GM21619 (cell line): Measurements from ENCODE around the gene TLK1.

Experiments used
- ATAC-seq: cut with Tn5 transposase; IDR thresholded peaks from one replicate; pipeline ENCODE4 v1.9.1; 2021; ENCODE audit not compliant: unreplicated experiment

The TLK1 gene

DNA sequence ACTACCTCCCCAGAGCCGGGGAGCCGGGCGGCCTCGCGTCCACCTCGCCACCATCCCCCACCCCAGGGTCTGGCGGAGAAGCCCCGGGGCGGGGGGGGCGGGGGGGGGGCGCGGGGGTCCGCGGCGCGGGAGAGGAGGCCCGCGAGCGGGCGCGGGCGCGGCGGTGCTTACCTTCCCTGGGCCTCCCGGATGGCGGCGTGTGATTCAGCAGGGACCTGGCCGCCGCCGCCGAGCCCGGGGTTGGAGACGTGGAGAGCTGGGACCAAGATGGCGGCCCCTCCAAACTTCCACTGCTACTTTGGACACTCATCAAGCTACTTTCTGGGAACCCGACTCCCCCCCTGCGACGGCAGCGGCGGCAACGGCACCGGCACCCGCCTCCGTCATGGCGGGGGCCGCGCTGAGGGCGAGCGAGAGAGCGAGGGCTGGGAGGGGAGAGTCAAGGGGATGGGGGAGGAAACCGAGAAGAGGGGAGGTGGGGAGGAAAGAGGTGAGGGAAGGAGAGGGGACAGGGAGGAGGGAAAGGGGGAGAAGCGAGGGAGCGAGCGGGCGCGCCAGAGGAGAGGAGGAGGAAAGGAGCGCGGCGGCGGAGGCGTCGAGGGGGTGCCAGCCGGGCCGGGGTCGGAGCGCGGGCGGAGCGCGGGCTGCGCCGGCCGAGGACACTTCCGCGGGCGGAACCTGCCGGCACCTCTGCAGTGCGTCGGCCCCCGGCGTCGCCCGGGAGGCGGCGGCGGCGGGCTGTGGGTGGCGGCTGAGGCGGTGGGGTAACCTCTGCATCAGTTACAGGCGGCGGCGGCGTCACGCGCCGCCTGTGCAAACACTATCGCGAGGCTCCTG, at the start of gene TLK1:
TSS of gene TLK1 (minus strand) at position 775 of the 837 bp plus-strand sequence. CDS start at position 310, 465 bp downstream.
- ATAC-seq = peak; percentile 51

DNA sequence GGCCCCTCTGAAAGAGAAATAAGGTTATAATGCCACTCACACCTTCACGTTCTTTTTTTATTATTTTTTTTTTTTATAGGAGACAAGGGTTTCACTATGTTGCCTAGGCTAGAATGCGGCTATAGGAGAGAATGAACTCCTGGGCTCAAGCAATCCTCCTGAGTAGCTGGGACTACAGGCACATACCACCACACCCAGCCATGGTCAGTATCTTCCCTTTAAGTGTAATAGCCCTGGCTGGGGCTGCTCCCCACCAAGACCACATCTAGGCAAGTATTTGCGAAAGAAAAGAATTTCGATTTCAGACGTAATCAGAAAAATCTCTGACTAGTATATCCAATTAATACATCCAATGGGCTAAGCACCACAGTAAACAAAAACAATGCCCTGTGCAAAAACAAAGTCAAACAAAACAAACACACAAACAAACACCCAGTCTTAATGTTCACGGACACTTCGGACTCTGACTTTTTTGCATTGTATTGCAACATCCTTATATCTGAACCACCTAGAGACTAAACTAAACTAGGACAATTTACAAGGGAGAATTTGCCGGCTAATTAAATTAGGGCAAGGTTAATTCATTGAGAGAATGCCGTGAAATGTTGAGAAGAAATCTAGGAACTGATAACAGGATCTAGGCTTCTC, 49.6 kb upstream of the TLK1 start:
- ATAC-seq = no peak

DNA sequence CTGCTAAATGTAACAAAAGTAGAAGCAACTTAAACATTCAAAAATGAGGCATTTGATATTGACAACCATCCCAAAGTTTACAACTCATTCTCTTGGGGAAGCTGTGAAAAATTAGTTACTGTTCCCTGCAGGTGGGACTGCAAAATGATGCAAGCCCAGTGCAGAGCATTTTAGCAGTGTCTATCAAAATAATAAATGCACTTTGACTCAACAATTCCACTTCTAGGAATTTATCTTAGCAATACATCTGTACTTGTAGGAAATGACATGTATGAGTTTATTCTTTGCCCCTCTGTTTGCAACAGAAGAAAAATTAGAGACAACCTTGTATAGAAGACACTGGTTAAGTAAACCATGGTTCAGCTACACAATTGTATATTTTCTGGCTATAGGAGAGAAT, 48.0 kb upstream of the TLK1 start:
- no peak for ATAC-seq

DNA sequence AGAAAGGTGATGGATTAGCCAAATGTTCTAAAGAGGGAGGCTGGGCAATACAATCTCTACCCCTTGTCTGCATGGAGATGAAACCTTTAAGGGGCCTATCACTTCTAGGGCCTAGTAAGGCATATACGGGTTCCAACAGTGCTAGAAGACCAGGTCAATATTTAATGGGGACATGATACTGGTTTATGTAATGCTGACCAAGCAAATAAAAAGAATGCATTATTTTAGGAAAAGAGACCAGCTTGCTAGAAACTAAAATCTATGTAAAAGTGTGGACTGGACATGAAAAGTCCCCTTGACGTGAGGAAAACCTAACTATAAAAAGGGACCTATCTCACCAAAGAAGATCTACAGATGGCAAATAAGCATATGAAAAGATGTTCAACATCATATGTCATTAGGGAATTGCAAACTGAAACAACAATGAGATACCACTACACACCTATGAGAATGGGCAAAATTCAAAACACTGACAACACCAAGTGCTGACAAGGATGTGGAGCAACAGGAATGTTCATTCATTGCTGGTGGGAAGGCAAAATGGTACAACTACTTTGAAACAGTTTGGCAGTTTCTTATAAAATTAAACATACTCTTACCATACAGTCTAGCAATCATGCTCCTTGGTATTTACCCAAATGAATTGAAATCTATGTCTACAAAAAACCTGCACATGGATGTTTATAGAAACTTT, 45.9 kb upstream of the TLK1 start:
- ATAC-seq = no peak

DNA sequence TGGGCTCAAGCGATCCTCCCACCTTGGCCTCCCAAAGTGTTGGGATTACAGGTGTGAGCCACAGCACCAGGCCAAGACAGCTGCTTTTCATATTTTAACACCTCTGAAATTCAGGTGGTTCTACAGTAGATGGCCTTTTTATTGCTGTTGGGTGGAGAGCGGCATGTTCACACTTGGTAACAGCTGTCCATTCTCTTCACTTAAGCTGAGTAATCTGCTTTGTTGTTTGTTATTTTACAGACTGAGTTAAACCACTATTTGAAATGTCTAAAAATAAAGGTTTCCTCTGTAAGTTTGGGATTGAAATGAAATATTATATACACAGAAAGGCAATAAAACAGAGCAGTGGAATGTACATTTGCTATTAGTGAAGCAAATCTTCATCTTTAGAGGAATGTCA, 44.9 kb upstream of the TLK1 start:
- ATAC-seq = no peak

DNA sequence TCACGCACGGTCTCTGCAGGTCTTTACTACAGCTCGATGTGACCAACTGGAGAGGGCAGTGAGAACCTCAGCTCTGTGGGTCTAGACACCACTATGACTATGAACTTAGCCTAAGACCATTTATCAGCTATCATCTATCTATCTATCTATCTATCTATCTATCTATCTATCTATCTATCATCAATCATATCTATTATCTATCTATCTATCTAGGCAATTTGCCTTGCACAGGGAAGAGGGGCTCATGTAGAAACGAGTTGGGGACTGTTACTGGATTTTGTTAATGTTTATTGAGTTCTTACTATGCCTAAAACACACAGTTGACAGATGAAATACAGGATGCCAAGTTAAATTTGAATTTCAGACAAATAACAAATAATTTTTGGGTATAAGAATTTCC, 41.1 kb upstream of the TLK1 start:
- ATAC-seq = no peak

DNA sequence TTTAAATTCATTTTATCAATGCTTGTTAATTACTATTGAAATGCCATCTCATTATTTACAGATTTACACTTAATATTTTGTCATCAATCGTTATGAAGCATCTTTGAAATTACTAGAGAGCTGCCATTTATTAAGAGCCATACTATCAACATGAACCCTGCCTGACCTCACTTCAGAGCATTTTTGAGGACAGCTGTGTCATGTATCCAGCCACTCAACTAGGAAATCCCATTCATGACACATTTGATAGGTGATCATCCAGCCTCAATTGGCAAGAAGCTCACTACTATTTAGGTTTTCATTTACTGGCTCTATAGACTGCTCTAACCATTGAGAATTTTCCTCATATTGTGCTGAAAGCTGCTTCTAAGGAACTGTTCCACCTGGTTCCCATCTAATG, 40.6 kb upstream of the TLK1 start:
- ATAC-seq = no peak

DNA sequence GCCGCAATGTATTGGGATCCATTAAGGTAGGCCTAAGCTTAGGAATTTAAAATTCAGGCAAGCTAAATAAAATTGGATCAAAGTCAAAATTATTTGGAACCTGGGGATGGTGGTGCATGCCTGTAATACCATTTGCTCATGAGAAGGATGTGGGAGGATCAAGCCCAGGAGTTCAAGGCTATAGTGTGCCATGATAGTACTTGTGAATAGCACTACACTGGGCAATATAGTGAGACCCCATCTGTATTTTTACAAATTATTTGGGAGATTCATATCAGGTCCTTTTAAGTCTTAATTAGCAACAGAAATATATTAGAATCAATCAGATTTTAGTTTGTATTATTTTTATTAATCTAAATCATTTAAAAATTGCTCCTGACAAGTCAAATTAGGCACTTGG, 39.8 kb upstream of the TLK1 start:
- ATAC-seq = no peak

DNA sequence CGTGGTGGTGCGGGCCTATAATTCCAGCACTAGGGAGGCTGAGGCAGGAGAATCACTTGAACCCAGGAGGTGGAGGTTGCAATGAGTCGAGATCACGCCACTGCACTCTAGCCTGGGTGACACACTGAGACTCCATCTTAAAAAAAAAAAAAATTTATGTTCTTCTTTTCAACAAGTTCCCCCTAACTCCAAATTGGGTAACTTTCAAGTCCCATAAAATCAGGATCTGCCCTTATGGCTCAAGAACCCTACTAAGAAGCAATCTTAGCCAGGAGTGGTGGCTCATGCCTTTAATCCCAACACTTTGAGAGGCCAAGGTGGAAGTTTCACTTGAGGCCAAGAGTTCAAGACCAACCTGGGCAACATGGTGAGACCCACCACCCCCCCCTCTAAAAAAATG, 30.3 kb upstream of the TLK1 start:
- no peak for ATAC-seq

DNA sequence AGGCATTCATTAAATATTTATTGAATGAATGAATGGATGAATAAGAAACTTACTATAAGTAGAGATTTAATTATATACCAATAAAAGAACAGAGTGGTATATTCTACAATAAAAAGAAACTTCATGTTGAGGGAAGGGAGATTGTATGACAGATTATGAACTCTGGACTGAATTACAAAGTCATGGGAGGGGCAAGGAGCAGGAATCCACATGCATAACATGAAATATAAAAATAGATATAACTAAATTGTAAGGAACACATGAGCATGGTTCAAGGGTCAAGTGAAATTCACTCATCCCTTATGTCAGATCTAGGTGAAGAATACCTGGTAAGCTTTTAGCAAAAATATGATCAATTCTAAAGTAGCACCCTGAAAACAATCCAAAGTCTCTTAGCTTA, 27.1 kb upstream of the TLK1 start:
- ATAC-seq = no peak

DNA sequence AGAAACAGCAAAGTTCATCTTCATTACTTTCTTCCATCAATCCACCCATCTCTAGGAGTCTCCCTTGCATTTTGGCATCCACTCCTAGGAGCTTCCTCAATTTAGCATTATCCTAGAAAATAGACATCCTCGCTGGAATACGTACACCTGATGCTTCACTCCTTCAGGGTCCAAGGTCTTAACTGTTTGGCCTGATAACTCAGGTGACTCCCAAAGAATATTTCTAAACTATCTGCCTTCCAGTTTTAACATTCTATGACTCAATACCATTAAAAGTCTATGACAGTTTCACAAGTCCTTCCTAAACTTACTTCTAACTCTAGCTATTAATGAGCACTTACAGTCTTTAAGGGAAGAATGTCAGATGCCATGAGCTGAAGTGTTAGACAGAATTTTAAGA, 26.5 kb upstream of the TLK1 start:
- ATAC-seq = no peak

DNA sequence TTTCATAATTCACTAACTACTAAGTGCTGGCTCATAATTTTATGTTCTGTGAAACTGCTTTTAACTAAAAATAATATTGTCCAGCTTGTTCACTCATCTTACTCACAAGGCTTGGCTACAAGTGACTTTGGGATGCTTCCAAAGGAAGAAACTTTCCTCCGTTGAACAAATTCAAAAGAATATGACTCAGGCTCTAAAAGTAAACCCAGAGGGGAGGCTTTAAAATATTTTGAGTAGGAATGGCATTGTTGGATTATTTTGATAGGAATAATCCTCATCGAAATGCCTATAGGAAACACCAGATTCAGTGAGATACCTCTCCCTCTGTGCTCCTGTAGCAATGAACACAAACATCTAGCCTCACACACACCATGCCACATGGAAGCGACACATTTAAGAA, 25.2 kb upstream of the TLK1 start:
- no peak for ATAC-seq

DNA sequence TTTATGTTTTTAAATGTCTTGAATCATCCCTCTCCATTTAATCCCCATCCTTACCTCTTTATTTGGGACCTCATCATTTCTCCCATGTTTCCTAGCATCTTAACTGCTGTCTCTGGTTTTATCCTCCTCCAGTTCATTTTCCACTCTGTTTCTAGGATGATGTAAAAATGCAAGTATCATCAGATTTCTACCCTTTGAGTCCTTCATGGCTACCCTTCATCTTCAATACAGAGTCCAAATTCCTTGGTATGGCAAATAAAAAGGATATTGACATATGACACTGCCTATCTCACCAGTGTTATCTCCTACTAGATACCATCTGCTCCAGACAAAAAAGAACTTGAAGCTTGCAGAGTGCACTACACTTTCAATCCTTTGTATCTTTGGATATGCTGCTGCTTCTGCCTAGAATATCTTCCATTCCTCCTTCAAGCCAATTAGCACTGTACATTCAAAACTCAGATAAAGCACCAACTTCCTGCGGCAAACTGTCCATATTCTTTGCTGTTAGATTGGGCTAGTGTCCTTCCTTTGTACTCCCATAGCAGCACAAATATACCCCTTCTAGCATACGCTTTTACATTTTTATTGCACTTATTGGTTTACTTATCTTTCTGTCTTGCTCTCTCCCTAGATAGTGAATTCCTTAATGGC, 24.6 kb upstream of the TLK1 start:
- no peak for ATAC-seq

DNA sequence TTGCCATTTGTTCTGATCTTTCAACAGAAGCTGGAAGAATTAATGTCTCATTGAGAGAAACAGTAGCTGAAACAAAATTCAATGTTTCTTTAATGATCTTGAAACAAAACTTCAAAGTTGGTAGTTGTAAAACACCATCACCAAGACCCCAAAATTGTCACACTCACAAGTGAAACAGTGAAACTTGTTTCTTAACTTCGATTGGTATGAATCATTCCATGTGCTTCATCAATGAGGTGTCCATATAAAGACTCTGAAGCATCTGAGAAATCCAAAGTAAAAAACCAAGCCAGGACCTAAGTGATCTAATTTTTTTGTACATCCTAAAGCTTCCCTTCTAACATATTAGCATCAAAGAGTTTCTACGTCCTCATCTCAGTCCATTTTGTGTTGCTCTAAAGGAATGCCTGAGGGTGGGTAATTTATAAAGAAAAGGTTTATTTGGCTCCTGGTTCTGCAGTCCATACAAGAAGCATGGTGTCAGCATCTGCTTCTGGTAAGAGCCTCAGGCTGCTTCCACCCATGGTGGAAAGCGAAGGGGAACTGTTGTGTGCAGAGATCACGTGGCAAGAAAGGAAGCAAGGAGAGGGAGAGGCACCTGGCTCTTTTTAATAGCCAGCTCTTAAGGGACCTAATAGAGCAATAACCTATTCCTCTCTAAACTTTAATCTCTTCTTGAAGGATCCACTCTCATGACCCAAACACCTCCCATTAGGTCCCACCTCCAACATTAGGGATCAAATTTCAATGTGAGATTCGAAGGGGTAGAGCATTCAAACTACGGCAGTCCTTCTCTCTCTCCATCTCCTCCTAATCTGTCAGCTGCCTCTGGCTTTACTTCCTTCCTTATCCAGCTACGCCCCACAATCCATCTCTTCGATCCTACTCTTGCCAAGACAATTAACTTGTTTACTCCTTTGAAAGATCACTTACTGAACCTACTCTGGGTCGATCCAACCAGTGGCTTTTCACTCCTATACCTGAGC, 20.7 kb upstream of the TLK1 start:
- no peak for ATAC-seq

DNA sequence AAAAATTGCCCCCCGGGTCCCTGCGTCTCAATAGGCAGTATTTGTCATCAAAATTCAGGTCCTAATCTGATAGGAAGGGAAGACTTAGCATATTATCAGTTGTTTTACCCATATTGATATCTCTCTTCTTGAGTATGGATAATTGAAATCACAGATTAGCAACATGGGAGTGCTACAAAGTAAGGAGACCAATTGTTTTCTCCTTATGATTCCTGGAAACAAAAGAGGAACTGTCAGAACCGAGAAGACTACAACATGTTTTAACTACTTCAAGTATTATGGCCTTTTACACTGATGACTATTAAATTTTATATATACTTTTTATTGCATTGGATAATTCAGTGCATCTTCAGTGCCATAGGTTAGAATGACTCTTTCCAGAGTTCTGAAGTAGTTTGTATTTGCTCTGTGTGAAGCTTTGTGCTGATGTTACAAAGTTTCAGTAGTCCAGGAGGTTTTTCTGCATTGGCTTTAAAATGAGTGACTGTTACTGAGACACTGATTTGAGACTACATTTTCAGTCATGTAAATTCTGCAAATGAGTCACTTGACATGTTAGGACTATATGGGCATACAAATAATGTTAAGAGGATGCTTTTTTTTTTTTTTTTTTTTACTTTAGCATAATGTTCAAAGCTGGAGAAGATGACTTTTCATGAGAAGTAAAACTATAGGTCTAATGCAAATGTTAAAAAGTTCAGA, 19.7 kb upstream of the TLK1 start:
- no peak for ATAC-seq

DNA sequence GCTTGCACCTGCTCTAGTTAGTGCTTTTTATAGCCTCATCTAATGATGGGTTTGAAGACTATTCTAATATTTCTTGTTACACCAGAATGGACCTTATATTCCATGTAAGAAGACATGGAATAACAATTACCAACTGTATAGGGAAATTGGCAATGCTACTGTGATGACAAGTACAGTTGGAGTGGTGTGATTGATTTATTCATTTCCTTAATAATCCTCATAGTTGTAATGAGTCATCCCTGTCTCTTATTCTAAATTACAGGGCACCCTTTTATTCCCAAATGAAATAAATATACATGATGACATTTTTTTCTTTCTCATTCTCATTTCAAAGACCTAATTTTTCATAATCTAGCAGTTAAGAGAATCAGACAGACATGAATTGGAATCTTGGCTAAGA, 18.3 kb upstream of the TLK1 start:
- ATAC-seq = no peak

DNA sequence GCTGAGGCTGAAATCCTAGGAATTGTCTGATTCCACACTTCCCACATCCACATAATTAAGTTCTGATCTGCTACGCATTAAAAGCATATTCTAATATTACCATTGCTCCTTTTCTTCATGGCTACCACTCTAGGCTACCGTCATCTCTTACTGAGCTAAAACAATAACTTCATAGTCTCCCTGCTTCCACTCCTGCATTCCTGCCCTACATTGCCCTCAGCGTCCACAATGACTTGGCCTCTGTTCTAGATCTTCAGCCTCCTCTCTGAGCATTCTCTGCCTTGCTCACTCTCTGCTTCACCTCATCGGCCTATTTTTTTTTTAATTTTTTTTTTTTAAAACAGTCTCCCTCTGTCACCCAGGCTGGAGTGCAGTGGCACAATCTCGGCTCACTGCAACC, 15.8 kb upstream of the TLK1 start:
- no peak for ATAC-seq

DNA sequence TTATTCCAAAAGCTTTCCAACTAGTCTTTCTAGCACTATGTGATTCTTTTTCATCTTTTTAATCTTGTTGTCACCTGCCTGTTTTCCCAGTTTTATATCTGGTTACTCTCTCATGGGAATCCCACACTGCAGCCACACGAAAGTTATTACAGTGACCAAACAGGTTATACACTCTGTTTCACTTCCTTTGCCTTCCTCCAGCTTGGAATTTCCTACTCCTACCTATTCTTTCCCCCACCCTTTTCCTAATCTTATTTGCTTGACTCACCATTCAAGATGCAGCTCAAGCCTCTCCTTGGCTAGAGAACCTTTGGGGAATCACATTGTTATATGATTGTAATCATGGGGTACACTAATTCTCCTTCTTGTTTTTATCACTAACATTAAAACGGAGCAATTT, 13.4 kb upstream of the TLK1 start:
- no peak for ATAC-seq

DNA sequence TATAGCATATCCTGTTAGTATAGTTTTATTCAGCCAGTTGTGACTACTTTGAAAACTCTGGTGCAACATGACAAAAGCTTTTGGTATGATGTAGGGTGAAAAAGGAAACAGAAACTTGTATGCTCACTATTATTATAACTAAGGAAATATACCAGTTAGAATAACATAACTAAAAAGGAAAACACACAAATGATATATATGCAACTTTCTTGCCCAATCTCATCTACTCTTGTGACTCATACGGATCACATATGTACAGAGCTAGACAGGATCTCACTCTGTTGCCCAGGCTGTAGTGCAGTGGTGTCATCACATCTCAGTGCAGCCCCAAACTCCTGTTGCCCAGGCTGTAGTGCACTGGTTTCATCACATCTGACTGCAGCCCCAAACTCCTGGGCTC, 12.4 kb upstream of the TLK1 start:
- ATAC-seq = no peak

DNA sequence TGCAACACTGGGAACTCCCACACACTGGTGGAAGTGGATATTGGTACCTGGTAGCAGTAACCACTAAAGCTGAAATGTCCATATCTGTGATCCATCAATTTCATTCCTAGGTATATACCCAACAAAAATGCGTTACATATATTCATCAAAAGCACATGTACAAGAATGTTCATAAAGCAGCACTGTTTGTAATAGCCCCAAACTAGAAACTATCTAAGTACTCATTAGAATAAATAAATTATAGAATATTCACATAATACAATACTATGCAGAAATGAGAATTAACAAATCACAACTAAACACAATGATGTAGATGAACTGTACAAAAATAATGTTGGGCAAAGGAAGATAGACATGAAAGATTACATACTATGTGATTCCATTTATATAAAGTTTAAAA, 11.1 kb upstream of the TLK1 start:
- no peak for ATAC-seq
